HG03575 (cell line): ENCODE measurements around the gene B4GALT3.

Experiments used
- ATAC-seq: cut with Tn5 transposase; IDR thresholded peaks from one replicate; pipeline ENCODE4 v1.9.1; 2021; ENCODE audit not compliant: unreplicated experiment, insufficient number of reproducible peaks, low FRiP score; ENCODE audit errors: extremely low read depth

Gene B4GALT3

DNA sequence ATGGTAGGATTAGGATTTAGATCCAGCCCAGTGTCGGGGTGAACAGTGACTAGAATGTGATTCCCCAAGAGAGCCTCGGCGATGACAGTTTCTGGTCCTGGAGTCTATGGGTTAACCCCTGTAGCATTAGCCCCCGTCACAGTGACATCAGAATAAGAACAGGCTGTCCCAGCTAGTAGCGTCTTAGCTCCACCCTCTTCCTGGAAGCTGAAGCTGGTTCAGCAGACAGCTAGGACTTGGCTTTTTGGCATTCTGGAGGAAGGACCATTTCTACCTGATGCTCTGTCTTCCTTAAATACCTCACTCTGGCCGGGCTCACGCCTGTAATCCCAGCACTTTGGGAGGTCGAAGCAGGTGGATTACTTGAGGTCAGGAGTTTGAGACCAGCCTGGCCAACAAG, 29.9 kb upstream of the B4GALT3 start:
- ATAC-seq: no peak

DNA sequence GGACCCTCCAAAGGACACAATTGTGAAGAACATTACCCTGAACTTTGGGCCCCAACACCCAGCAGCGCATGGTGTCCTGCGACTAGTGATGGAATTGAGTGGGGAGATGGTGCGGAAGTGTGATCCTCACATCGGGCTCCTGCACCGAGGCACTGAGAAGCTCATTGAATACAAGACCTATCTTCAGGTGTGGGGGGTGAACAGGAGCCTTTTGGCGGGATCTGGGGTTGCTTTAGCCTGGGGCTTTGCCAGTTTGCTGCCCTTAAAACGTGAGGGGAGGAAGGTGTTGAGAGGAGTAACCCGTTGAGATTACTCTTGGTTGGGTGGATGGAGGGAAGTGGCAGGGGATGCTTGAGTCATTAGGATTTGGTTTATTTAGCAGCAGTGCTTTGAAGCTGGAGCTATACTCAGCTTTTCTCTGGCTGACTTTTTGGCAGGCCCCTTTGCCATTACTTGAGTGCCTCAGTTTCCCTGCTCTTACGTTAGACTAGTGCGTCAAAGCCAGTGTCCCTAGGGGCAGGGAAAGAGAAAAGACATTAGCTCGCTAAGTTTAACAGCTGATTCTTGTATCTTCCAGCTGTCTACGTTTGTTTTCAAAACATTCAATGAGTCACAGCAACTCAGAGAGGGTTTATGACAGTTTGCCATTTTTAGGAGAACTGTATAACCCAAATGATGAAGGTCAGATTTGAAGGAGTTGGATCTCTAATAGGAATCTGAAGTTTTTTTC, 29.3 kb upstream of the B4GALT3 start:
- no peak for ATAC-seq

DNA sequence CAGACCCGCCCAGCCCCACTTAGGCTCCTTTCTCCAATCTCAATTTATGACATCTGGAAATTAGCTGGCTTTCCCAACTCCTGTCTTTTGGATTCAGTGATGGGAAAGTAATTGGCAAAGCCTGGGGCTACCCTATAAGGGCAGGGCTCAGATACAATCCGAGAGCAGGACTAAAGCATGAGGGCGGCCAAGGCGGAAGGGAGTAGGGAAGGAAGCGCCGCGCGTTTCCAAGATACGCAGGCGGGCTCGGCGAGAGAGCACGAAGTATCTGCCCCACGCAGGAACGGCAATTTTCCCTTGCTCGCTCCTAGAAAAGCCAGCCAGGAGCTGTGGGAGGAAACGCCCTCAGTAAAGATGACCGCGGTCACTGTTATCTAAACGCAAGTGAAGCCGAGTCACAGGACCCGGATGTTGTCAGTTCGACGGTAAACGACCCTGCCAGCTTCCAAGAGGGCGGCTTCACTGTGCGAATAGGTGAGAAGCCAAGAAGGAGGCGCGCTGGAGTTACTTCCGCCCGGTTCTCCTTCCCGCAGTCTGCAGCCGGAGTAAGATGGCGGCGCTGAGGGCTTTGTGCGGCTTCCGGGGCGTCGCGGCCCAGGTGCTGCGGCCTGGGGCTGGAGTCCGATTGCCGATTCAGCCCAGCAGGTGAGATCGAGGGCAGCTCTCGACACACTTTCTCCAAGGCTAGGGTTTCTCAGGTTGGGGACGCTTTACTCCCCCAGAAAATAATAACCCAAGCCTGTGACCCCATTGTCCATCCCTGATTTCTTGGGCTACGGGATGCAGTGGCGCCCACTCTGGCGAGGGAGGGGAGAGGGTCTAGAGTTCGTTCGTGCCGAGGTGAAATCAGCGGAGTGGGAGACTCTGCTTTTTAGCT, 24.8 kb upstream of the B4GALT3 start, which contains the start of gene NDUFS2:
Gene NDUFS2 (plus strand): TSS at position 532 of the 877 bp plus-strand sequence. CDS start 19 bp downstream, at position 551.
- peak; percentile 57 for ATAC-seq

DNA sequence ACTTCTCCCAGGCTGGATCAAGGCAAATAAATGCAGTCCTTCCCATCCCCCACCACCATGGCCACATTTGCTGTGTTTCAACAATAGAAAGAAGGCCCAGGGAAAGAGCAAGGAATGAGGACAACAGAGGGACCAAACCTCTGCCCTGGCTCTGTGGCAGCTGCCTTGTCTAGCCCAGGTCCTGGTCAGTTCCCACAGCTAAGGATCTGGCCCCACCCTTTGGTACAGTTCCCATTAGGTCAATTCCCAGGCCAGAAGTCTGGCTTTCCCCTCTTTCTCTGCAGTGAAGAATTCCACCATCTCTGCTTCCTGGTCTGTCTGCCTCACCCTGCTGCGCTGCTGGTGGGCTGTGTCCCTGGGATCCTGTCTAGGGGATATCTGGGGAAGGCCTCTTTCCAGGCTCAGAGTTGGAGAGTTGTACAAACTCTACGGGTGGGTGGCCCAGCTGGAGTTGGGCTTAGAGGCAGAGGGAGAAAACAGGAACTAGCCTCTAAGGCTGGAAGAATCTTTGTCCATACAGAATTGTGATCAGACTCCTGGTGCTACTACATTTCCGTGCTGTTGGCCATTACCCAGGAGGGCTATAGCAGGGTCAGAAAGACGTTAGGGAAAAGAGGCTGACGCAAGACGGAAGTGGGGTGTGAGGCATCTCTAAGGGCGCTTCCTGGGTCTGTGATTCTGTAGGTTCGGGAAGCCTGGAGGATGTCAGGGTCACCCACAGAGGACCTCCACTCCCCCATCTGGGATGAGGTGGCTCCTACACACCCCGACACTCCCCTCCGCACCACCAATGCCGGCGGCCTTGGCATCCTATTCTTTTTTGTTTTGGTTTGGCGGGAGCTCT, 23.9 kb upstream of the B4GALT3 start:
- no peak for ATAC-seq

DNA sequence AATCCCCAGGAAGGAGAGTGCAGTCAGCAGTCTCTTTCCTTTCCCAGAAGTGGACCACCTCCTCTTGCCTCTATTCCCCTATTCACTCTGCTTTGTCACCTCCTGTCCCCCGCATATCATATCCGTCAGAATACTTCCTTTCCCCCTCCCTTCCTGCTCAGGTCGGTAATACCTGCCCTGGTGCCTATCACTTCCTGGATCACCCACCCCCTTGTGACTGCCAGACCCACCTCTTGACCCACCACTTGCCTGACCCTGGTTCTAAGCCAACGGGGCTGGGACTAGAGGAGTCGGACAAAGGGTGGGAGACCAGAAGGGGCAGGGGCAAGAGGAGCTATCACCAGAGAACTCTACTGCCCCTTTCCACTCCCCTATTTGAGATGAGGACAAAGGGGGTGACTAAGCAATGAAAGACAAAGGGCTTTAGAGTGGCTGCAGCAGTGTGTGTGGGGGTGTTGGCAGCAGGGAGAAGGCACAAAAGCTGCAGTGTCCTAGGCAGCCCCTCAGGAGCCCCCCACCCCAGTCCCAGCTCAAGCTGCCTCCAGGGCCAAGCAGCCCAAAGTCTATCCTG, 23.2 kb upstream of the B4GALT3 start:
- no peak for ATAC-seq

DNA sequence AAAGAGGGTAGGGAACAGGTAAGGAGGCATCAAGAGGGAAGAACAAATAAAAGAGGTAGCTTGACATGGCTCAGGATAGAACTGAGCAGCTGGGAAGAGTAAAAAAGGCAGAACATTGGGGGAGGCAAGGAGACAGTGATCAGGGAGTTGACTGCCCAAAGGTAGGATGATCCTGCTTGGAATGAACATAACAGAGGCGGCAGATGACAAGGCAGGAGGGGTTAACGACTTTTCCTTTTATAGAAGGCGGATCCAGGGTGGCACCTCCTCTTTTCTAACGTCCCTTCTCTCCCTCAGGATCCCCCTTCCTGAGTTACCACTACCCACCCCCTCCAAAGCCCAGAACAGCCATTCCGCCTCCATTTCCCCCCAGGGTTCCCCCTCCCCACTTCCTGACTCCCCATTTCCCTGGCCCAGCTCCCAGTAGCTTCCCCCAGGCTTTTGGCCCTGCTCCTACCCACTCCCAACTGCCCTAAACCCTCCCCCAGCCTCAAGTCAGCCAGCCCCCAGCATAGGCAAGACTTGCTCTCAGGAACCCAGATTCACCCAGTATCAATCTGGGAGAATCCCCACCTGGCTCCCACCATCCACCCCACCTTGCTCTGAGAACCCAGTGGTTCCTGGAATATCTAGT, 22.3 kb upstream of the B4GALT3 start:
- ATAC-seq: no peak

DNA sequence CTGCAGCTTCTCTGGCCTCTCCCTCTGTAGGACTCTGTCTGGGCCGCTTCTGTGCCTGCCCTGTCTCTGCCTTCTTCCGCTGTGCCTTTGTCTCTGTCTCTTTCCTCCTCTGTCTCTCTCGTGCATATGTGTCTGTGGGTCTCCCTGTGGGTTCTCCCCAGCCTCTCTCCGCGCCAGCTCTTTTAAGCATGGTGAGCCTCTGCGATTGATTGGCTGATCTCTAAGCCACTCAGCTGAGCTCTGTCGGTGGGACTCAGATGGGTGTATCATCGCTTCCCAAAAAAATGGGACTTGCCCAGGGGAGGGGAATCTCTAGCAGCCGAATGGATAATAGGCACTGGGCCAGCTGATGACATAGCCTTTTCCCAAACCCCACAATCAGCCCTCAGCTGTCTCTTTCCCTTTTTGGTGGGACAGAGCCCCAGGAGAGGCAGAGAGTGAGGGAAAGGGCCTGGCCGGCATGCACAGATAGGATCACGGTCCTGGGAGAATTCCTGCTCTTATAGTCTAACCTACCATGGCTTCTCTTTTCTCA, 21.7 kb upstream of the B4GALT3 start, which contains the start of gene ADAMTS4:
Gene ADAMTS4 (minus strand): TSS at position 158 of the 535 bp plus-strand sequence. CDS start 427 bp downstream, outside the sequence.
- no peak for ATAC-seq

DNA sequence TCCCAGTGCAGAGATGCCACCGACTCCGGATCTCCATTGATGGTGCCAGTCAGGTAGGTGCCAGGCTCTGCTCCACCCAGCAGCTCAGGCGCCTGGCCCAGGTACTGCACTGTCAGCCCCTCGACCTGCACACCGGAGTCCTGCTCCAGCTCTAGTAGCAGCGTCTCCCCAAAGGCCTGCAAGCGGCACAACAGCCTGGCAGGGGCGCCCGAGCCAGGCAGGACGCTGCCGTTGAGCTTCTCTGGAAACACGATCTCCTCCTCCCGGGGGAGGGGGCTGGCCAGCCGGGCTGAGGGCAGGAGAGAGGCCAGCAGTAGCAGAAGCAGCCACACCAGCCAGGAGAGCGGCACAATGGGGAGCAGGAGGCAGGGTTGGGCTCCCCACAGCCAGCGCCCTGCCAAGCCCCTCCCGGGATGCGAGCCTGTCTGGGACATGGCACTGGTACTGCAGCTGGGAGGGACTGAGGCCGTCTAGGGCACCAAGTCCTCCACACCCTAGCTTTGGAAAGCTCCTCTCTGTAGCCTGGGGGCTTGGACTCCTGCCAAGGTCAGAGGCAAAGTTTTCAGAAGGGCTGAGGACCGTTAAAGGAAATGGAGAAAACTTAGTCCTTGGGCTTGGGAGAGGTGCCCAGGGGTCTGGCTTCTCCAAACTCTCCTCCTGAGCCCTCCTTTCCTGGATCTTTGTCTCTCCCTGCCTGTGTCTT, 21.0 kb upstream of the B4GALT3 start:
- no peak for ATAC-seq

DNA sequence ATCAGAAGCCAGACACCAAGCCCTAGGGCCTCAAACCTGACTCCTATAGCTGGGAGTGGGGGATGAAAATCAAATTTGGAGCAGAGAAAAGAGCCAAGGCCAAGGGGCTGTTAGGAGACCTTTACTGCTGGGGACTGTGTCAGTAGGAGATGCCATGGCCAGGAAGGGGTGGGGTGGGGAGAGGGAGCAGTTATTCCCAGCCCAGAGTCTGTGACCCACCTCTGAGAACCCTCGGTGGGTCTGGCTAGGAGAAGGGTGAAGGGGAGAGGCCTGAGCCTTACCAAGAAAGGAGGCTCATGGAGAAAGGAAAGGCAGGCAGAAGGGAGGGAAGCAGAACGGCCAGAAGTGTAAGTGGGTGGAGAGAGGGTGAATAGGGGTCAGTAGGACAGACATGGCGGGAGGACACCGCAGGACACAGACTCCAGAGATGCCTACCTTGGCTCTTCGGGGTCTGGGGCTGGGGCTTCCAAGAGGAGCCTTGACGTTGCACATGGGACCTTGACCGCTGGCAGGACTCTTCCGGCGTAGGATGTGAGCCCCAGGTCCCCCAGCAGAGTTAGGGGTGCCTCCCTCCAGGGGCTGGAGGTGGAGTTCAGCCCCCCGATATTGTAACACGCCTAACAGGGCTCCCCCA, 20.4 kb upstream of the B4GALT3 start:
- no peak for ATAC-seq

DNA sequence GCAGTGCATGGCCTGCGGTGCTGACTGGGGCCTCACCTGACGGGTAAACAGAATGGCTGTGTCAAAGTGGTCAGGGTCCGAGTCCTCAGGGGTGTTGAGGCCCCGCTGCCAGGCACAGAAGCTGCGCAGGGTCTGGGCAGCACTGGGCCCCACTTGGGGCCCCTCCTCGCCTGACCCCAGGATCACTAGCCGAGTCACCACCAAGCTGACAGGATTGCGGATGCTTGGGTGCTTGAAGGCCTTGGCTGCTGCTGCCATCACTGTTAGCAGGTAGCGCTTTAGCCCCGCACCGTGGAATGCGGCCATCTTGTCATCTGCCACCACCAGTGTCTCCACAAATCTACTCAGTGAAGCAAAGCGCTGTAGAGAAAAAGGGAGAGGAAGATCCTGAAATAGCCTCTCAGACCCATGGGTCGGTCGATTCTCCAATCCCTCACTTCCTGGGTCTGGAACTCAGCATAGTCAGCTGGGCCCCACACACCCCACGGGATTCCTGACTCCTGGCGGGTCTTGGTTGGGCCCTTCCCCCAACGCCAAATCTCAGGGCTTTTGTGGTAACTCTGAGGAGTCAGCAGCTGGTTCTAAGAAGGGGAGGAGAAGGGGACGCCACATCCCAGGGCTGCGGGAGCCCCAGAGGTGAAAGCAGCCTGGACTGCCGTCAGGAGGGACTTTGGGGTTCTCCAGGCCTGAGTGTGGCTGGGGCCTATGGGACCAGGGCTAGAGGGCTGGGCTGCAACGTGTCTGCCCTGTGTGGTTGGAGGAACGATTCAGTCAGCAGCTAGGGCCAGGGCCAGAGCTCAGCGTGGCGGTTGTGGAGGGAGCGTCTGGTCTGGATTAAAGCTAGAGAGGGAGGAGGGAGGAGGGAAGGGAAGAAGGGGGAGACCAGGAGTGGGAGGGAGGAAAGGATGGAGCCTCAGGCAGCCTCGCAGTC, 19.5 kb upstream of the B4GALT3 start:
- no peak for ATAC-seq

DNA sequence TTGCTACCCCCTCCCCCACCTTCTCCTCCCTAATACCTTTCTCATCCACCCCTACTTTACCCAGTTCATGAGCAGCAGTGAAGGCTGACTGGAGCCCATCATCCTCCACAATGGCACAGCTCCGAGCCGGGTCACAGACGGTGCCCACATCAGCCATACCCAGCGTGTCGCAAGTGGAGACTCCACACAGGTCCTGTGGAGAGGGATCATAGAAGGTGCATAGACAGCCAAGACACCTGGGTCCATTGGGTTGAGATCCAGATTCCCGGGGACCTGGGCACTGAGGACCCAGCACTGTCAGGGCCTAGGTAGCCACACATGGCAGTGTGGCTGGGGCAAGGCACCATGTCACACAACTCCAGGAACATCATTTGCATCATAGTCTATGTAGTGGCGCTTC, 18.8 kb upstream of the B4GALT3 start:
- ATAC-seq: no peak

DNA sequence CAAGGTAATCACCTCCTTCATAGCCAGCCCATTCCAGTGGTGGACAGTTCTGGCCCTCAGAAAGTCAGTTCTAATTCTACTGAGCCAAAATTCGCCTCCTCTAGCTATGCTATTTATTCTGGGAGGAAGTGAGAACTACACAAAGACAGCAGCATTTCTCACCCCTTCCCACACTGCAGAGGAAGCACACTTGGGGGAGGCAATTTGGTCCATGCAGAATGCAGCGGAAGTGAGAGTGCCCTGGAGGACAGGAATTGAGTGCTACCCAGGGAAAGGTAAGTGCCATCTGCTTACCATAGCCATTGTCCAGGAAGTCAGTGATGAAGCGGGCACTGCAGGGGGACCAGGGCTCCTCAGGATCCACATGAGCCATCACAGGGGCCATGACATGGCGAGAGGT, 17.9 kb upstream of the B4GALT3 start:
- no peak for ATAC-seq

DNA sequence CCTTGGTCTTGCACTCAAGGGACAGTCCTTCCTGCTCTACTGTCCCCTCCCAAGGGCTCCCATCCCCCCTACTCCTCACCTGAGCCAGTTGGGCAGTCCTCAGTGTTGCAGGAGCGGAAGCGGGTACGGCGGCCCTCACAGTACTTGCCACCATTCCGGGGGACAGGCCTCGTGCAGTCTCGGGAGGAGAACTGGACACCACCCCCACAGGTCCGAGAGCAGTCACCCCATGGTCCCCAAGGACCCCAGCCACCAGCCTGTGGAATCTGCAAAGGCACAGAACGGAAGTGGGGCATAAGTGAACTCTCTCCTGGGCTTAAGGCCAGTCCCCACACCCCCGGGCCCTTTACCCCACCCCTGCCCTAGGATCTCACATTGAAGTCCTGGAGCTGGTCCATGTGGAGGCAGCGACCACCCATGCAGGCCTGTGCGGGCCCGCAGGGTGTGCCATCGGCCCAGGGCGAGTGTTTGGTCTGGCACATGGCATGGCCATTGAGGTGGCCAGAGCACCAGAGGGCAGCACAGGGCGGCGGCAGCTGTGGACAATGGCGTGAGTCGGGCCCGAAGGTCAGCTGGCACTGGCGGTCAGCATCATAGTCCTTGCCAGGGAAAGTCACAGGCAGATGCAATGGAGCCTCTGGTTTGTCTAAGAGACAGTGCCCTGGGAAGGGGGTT, 16.4 kb upstream of the B4GALT3 start:
- no peak for ATAC-seq

DNA sequence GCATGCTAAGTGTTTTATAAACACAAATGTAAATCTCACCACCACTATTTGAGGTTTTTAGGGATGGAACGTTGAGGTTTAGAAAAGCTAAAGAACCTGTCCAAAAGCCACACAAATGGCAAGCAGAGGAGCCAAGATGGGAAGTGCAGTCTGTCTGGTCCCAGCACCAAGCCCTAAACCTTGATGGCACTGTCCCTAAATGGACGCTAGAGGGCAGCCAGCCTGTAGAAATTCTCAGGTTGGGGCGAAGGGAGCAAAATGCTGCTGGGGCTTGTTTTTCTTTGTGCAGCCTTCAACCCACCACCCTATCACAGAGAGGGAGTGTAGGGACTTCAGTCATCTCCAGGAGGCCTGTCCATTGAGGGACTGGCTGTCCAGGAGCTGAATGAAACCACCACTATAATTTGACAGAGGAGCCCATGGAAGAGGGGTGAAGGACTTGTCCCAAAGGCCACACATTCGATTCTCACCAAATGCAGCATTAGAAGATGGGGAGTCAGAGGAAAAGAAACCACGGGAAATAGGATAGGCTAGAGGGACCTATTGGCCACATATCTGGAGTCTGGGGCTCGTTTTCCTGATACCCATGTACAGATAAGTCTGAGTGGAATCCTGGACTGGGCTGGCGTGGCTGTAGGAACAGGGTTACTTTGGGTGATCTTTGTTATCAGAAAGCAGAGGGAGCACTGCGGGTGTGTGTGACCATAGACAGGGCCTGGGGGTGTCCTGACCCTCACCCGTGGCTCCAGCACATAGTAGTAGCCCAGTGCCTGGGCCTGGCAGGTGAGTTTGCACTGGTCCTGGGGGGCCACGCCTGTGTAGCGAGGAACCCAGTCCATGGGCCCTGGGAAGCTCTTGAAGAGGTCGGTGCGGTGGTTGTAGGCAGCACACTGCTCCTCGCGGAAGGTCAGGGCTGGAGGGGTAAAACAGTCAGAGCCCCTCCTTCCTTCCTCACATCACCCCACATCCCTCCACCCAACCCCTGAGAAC, 15.5 kb upstream of the B4GALT3 start:
- ATAC-seq: no peak

DNA sequence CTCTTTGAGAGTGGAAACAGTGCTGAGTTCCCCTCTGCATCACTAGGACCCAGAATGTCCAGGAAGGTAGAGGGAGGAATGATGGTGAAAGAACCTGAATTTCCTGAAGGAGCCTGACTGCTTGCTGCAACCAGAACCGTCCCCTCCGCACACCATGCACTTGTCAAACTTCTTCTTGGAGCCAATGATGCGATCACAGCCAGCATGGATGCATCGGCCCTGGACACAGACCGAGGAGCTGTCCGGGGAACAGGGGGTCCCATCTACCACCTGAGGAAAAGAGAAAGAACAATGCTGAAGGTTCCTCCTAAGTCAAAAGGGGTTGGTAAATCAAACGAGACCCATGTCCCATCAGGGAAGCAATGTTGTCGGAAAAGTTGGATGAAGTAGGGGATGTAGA, 14.7 kb upstream of the B4GALT3 start:
- no peak for ATAC-seq
